HFFc6 (cell line): ENCODE data around the gene FBXL17. TPM values are rescaled to one million over a fixed set of nuclear protein-coding genes. Genes with fewer than 3 reads are reported as not detected.

Experiments used
- DNase-seq: peaks from one replicate; pipeline ENCODE4 v3.0.0-alpha.2; 2018
- H3K27ac Mint-ChIP-seq: 2 replicates; pipeline ENCODE4 v1.8.0; 2020; ENCODE audit warnings: mild to moderate bottlenecking, mixed read lengths
- H3K27me3 Mint-ChIP-seq: 2 replicates; pipeline ENCODE4 v1.8.0; 2021; ENCODE audit warnings: mild to moderate bottlenecking, moderate library complexity, mixed read lengths; ENCODE audit not compliant: insufficient read depth
- H3K36me3 Mint-ChIP-seq: 2 replicates; pipeline ENCODE4 v1.8.0; 2021; ENCODE audit warnings: low read depth, mixed read lengths
- H3K4me1 Mint-ChIP-seq: 2 replicates; pipeline ENCODE4 v1.8.0; 2020; ENCODE audit warnings: low read depth, mixed read lengths
- H3K4me3 Mint-ChIP-seq: 2 replicates; pipeline ENCODE4 v1.8.0; 2020; ENCODE audit warnings: mild to moderate bottlenecking, moderate library complexity, mixed read lengths
- H3K9me3 Mint-ChIP-seq: 2 replicates; pipeline ENCODE4 v1.8.0; 2020; ENCODE audit warnings: mild to moderate bottlenecking, mixed read lengths
- total RNA-seq, 6 experiments: library from RNA; stranded (reverse); fragmentation: NEBNext Ultra II Directional; extraction: Animal tissue kit (Norgen Biotek cat#: 25700); gene quantifications; 2 replicates in 1 of 6; 3 replicates in 5 of 6; pipeline ENCODE4 v1.2.3, GENCODE V29; 2021
- TF ChIP-seq, protein P1 (sequence below): fragments of 200-600 bp; sonication (generic); IDR thresholded peaks from 2 replicates; pipeline ENCODE4 v1.5.0; 2021; ENCODE audit warnings: antibody characterized with exemption, mild to moderate bottlenecking

FBXL17 gene
- total RNA-seq, 6 experiments from 2014 or later, result 8.2 to 13.1 (median 10.8) TPM

DNA sequence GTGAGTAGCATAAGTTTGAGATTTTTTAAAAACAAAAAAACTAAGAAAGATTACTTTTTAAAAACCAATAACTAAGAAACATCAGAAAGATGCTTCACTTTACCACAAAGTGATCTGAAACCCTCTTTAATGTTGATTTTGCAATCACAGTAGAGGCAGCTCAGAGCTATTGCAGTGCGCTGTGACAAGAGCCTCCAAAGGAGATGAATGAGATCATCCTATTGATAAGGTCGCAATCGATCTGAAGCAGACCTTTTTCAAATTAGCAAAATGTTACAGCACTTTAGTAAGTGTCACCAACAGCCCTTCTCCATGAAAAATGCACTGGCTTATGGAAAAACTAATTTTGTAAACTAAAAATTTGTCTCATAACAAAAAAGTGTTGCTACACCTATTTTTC is 426.6 kb downstream of the FBXL17 start:
- H3K27me3 Mint-ChIP-seq, result no peaks in the 10 kb centered on the region
- TF ChIP-seq, protein P1, sequence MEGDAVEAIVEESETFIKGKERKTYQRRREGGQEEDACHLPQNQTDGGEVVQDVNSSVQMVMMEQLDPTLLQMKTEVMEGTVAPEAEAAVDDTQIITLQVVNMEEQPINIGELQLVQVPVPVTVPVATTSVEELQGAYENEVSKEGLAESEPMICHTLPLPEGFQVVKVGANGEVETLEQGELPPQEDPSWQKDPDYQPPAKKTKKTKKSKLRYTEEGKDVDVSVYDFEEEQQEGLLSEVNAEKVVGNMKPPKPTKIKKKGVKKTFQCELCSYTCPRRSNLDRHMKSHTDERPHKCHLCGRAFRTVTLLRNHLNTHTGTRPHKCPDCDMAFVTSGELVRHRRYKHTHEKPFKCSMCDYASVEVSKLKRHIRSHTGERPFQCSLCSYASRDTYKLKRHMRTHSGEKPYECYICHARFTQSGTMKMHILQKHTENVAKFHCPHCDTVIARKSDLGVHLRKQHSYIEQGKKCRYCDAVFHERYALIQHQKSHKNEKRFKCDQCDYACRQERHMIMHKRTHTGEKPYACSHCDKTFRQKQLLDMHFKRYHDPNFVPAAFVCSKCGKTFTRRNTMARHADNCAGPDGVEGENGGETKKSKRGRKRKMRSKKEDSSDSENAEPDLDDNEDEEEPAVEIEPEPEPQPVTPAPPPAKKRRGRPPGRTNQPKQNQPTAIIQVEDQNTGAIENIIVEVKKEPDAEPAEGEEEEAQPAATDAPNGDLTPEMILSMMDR, result no peak
- DNase-seq, result no peak
- H3K36me3 Mint-ChIP-seq, result no peaks in the 10 kb centered on the region
- no peak overlapping the region for H3K27ac Mint-ChIP-seq
- H3K9me3 Mint-ChIP-seq, result no peaks in the 10 kb centered on the region; the same call in 1 of the 2 replicates
- H3K4me1 Mint-ChIP-seq, result no peaks in the 10 kb centered on the region
- no peak overlapping the region for H3K4me3 Mint-ChIP-seq

DNA sequence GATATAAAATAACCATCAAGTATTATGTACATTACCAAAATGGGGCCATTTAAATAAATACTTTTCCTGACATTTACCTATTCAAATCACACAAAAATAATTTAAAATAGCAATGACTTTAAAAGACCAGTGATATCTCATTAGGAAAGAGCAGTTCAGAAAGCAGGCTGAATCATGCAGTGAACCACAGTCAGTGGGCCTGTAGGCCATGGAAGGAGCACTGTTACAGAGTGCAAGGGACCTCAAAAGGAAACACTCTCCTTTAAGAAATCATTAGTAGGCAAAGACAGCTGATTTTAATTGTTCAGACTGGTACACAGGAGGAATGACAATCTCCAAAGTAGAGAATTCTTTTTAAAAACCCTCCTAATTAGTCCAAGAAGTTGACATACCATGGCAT is 427.6 kb downstream of the FBXL17 start:
- Mint-ChIP-seq H3K36me3 (no peaks in the 10 kb centered on the region), H3K4me3 (no peak overlapping the region), H3K27me3 (no peaks in the 10 kb centered on the region), H3K4me1 (no peaks in the 10 kb centered on the region), H3K27ac (no peak overlapping the region), H3K9me3 (no peaks in the 10 kb centered on the region; the same call in 1 of the 2 replicates)
- TF ChIP-seq, protein P1, result no peak
- DNase-seq, result no peak

DNA sequence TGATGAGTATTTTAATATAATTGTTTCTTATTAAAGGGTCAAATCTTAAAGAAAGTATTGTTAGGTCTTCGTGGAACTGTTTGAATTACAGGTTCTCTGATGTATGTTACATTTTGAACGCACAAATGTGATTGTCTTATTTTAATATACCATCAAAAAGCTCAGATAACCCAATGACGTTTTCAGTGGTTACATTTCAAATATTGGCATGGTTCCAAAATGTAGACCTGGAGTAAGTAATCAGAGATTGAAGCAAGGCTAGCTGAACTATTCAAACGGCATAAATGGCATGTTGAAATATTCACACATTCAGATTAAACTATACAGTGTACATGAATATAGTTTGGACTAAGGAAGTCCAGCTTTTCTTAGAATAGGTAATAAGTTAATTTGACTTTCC is 429.4 kb downstream of the FBXL17 start:
- Mint-ChIP-seq H3K27me3 (no peaks in the 10 kb centered on the region), H3K9me3 (no peaks in the 10 kb centered on the region; the same call in 1 of the 2 replicates), H3K27ac (no peak overlapping the region), H3K4me1 (no peaks in the 10 kb centered on the region), H3K4me3 (no peak overlapping the region), H3K36me3 (no peaks in the 10 kb centered on the region)
- DNase-seq, result no peak
- TF ChIP-seq, protein P1, result no peak

DNA sequence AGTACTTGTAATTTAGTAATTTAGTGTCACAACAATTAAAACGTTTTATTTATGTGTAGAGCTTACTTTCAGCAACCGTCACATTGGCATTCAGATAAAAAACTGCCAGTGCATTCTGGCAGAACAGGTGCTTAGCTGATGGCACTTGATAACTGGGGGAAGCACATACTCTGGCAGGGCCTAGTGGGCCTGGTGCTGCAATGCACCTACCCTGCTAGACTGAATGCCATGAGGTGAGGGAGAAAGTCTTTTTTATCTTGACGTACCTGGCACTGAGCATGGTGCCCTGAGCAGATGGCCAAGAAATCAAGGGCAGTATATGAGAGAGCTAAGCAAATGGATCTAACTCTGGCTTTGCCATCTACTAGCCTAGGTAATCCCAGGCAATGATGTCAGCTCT is 430.6 kb downstream of the FBXL17 start:
- no peaks in the 10 kb centered on the region; the same call in 1 of the 2 replicates for H3K9me3 Mint-ChIP-seq

DNA sequence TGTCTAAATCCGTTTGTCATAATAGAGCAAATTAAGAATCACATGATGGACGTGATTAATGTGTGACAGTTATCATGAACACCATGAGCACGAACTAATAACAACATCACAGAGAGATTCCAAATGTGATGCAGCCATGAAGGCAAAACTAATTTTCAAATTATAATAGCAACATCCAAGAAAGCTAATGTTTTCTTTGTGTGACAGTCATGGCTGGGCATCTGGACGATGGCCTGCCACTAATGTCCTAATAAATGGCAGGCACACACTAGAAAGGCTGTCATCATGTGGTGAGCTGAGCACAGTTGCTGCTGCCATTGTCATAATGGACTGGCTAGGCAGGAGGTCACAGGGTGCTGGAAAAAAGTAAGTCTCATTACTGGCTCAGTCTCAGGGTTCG is 431.1 kb downstream of the FBXL17 start:
- Mint-ChIP-seq H3K27me3 (no peaks in the 10 kb centered on the region), H3K36me3 (no peaks in the 10 kb centered on the region), H3K4me1 (no peaks in the 10 kb centered on the region), H3K27ac (no peak overlapping the region), H3K9me3 (no peaks in the 10 kb centered on the region; the same call in 1 of the 2 replicates), H3K4me3 (no peak overlapping the region)
- TF ChIP-seq, protein P1, result no peak
- no peak for DNase-seq

More for the DNA sequence above, 430.6 kb downstream of the FBXL17 start:
- no peak for DNase-seq
- Mint-ChIP-seq H3K27me3 (no peaks in the 10 kb centered on the region), H3K36me3 (no peaks in the 10 kb centered on the region), H3K4me1 (no peaks in the 10 kb centered on the region), H3K4me3 (no peak overlapping the region), H3K27ac (no peak overlapping the region)
- TF ChIP-seq, protein P1, result no peak
